CD4-positive, alpha-beta T cell treated with Interleukin-6 at 100 ng/mL for 8 hours (primary cell): ENCODE data around the gene IMMP2L.
A peak's percentile ranks its signal among the peaks of the same experiment; 100 is the strongest.

Source experiments
- DNase-seq: peaks from one replicate; pipeline ENCODE4 v3.0.0-alpha.2; 2020; ENCODE audit warnings: mixed read lengths, low spot score

IMMP2L gene

GRCh38 chr7:110867771-110868170 is 694.5 kb downstream of the IMMP2L start:
- DNase-seq, result no peak

GRCh38 chr7:110863258-110863657 is 699.0 kb downstream of the IMMP2L start:
- DNase-seq, result no peak

- DNase-seq, result no peak
These were observed 701.1 kb downstream of the IMMP2L start for GRCh38 chr7:110861163-110861562.

GRCh38 chr7:110857106-110857505 is 705.2 kb downstream of the IMMP2L start:
- no peak for DNase-seq

GRCh38 chr7:110856704-110857103 is 705.6 kb downstream of the IMMP2L start:
- DNase-seq, result no peak

- DNase-seq, result no peak
These were observed 707.6 kb downstream of the IMMP2L start for GRCh38 chr7:110854651-110855050.

- no peak for DNase-seq
These were observed 708.1 kb downstream of the IMMP2L start for GRCh38 chr7:110854166-110854565.

GRCh38 chr7:110853263-110853662 is 709.0 kb downstream of the IMMP2L start:
- no peak for DNase-seq

GRCh38 chr7:110852156-110852940 is 709.9 kb downstream of the IMMP2L start:
- no peak for DNase-seq

GRCh38 chr7:110850224-110850623 is 712.1 kb downstream of the IMMP2L start:
- no peak for DNase-seq

GRCh38 chr7:110842796-110843195 is 719.5 kb downstream of the IMMP2L start:
- DNase-seq, result no peak

- no peak for DNase-seq
These were observed 720.3 kb downstream of the IMMP2L start for GRCh38 chr7:110841840-110842545.

- no peak for DNase-seq
These were observed 722.4 kb downstream of the IMMP2L start for GRCh38 chr7:110839866-110840265.

- no peak for DNase-seq
These were observed 726.4 kb downstream of the IMMP2L start for GRCh38 chr7:110835849-110836248.

GRCh38 chr7:110835218-110835617 is 727.1 kb downstream of the IMMP2L start:
- DNase-seq, result peak; percentile 23

- DNase-seq, result no peak
These were observed 730.9 kb downstream of the IMMP2L start for GRCh38 chr7:110831419-110831818.

- no peak for DNase-seq
These were observed 731.5 kb downstream of the IMMP2L start for GRCh38 chr7:110830778-110831177.

- no peak for DNase-seq
These were observed 734.4 kb downstream of the IMMP2L start for GRCh38 chr7:110827936-110828335.

GRCh38 chr7:110827287-110827855 is 734.9 kb downstream of the IMMP2L start:
- DNase-seq, result no peak

GRCh38 chr7:110813986-110814385 is 748.3 kb downstream of the IMMP2L start:
- no peak for DNase-seq

GRCh38 chr7:110809832-110810231 is 752.5 kb downstream of the IMMP2L start:
- DNase-seq, result no peak

- no peak for DNase-seq
These were observed 753.9 kb downstream of the IMMP2L start for GRCh38 chr7:110808361-110808760.

- no peak for DNase-seq
These were observed 757.8 kb downstream of the IMMP2L start for GRCh38 chr7:110804501-110804900.
